KOPT-K1 (cell line): ENCODE results near the gene SLC6A17.

Experiments
- H3K27ac ChIP-seq: fragments of 200-600 bp; sonication (generic); 2 replicates; pipeline ENCODE4 v1.5.1; 2016; ENCODE audit warnings: antibody characterized with exemption, mild to moderate bottlenecking, low read depth, low read length; ENCODE audit not compliant: poor library complexity, severe bottlenecking
- H3K36me3 ChIP-seq: fragments of 200-600 bp; sonication (generic); 2 replicates; pipeline ENCODE4 v1.5.1; 2017; ENCODE audit warnings: antibody characterized with exemption, mild to moderate bottlenecking, low read length, moderate library complexity; ENCODE audit not compliant: insufficient read depth
- H3K9me3 ChIP-seq: fragments of 200-600 bp; sonication (generic); 2 replicates; pipeline ENCODE4 v1.5.1; 2017; ENCODE audit warnings: antibody characterized with exemption, low read length, mild to moderate bottlenecking; ENCODE audit not compliant: insufficient read depth, poor library complexity, severe bottlenecking

The SLC6A17 gene

GRCh38 chr1:110198746-110199145 is 48.5 kb downstream of the SLC6A17 start:
- no peaks in the 10 kb centered on the region for H3K36me3 ChIP-seq
- H3K27ac ChIP-seq, result no peak overlapping the region
- H3K9me3 ChIP-seq, result no peaks in the 10 kb centered on the region

DNA sequence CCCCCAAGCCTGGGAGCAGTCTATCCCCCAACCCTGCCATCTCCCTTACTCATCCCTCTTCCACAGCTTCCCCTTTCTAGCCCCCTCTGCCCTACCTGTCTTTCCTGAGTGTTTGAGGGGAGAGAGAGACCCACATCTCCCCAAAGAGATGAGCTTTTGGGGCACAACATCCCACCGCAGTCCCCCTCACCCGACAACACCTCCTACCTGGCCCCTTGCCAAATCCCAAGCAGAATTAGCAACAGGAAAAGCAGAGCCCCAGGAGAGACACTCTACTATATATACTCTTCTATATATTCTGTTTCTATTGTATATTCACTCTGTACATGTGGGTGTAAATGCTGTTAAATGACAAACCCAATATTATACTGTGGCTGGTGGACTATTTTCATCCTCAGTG is 49.9 kb downstream of the SLC6A17 start:
- no peaks in the 10 kb centered on the region for H3K36me3 ChIP-seq
- H3K27ac ChIP-seq, result no peak overlapping the region
- no peaks in the 10 kb centered on the region for H3K9me3 ChIP-seq

DNA sequence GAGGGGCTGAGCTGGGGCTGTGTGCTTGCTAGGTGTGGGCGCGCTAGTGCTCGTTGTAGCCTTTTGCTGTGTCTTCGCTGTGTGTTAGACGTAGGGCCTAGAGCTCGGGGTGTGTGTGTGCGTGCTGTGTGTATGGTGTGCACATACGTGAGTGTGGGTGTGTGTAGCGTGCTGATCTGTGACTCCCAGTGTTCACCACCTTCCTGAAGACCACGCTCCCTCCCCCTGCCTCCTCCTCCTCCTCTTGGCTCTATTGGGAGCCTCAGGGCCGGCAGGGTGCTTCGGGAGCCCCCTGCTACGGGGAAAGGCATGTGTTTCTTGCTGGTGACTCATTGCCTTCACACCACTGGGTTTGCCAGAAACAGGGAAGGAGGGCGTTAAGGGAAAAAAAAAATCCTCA is 50.4 kb downstream of the SLC6A17 start:
- Histone ChIP-seq H3K36me3 (no peaks in the 10 kb centered on the region), H3K27ac (no peak overlapping the region), H3K9me3 (no peaks in the 10 kb centered on the region)

GRCh38 chr1:110201157-110201825 is 51.0 kb downstream of the SLC6A17 start:
- H3K9me3 ChIP-seq, result no peaks in the 10 kb centered on the region
- no peaks in the 10 kb centered on the region for H3K36me3 ChIP-seq
- no peak overlapping the region for H3K27ac ChIP-seq

- H3K36me3 ChIP-seq, result no peaks in the 10 kb centered on the region
- H3K27ac ChIP-seq, result peak overlapping the region; percentile 29
- H3K9me3 ChIP-seq, result no peaks in the 10 kb centered on the region
These were observed 52.8 kb downstream of the SLC6A17 start for GRCh38 chr1:110203021-110203661.

- Histone ChIP-seq H3K36me3 (no peaks in the 10 kb centered on the region), H3K9me3 (no peaks in the 10 kb centered on the region), H3K27ac (no peak overlapping the region)
These were observed 54.9 kb downstream of the SLC6A17 start for GRCh38 chr1:110205156-110205555.

GRCh38 chr1:110205591-110206155 is 55.4 kb downstream of the SLC6A17 start:
- no peaks in the 10 kb centered on the region for H3K36me3 ChIP-seq
- H3K27ac ChIP-seq, result no peak overlapping the region
- no peaks in the 10 kb centered on the region for H3K9me3 ChIP-seq

GRCh38 chr1:110206261-110206920 is 56.1 kb downstream of the SLC6A17 start:
- Histone ChIP-seq H3K36me3 (no peaks in the 10 kb centered on the region), H3K9me3 (no peaks in the 10 kb centered on the region), H3K27ac (no peak overlapping the region)

DNA sequence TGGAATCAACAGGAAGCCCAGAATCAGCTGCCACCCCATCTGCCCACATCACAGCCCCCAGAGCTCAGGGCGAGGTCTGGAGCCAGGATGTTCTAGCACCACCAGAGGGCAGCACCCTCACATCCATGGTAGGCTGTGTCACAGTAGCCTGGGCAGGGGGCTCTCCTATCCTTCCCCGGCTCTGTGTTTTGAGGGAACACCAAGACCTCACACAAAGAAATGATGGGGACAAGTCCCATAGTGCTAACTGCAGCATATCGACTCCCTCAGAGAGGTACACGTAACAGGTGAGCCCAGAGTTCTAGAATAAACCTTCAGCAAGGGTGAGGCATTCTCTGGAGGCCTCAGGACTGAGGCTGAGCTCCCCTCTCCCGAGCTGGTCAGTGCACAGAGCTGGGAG is 57.5 kb downstream of the SLC6A17 start:
- Histone ChIP-seq H3K27ac (no peak overlapping the region), H3K36me3 (no peaks in the 10 kb centered on the region), H3K9me3 (no peaks in the 10 kb centered on the region)

DNA sequence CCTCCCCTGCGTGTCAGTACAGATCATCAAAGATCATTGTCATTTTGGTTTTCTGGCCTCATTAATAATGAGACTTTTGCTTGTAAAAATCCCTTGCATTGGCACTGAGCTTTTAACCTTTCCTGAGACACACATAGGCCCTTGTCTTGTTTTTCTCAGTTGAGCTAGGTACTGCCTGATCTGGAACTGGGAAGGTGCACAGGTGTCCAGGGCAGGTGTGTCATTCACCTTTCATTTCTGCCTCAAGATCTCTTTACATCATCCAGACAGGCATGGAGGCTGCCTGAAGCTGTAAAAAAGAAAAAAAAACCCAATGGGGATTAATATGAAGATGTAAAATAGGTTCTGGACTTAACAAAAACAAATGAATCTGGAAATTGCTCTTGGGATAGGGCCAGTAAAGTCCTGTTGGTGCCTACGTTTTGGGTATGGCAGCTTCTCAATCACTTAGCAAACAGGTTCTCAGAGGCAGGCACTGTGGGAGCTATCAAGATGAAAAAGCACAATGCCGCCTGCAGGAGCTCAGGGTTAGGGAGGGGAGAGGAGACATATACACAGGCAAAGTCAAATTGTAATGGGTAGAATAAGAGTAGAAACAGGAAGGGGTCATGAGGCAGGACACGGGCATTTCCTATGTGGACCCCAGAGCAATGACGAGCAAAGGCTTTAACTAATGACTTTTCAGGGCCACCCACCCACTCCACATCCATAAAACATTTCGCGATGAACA is 58.8 kb downstream of the SLC6A17 start:
- Histone ChIP-seq H3K9me3 (no peaks in the 10 kb centered on the region), H3K36me3 (no peaks in the 10 kb centered on the region), H3K27ac (peak overlapping the region; percentile 70)

- H3K36me3 ChIP-seq, result no peaks in the 10 kb centered on the region
- H3K27ac ChIP-seq, result peak within 1 kb of the TSS; percentile 70
- no peaks in the 10 kb centered on the region for H3K9me3 ChIP-seq
These were observed 59.7 kb downstream of the SLC6A17 start, which contains the start of gene KCNC4 for GRCh38 chr1:110209715-110210603. TSS of gene KCNC4 (plus strand) at chr1:110210314. CDS start at chr1:110211500, 1,186 bp downstream.

GRCh38 chr1:110210604-110211495 is 60.6 kb downstream of the SLC6A17 start:
- Histone ChIP-seq H3K9me3 (no peaks in the 10 kb centered on the region), H3K27ac (peak overlapping the region; percentile 70), H3K36me3 (peaks cover 4% of the 10 kb centered on the region; the same call in 1 of the 2 replicates)

DNA sequence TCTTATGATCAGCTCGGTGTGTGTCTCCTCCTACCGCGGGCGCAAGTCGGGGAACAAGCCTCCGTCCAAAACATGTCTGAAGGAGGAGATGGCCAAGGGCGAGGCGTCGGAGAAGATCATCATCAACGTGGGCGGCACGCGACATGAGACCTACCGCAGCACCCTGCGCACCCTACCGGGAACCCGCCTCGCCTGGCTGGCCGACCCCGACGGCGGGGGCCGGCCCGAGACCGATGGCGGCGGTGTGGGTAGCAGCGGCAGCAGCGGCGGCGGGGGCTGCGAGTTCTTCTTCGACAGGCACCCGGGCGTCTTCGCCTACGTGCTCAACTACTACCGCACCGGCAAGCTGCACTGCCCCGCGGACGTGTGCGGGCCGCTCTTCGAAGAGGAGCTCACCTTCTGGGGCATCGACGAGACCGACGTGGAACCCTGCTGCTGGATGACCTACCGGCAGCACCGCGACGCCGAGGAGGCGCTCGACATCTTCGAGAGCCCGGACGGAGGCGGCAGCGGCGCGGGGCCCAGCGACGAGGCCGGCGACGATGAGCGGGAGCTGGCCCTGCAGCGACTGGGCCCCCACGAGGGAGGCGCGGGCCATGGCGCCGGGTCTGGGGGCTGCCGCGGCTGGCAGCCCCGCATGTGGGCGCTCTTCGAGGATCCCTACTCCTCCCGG is 61.3 kb downstream of the SLC6A17 start:
- Histone ChIP-seq H3K36me3 (peaks cover 5% of the 10 kb centered on the region; the same call in 1 of the 2 replicates), H3K27ac (peak overlapping the region; percentile 70), H3K9me3 (no peaks in the 10 kb centered on the region)
